ENCODE data around the gene MYRF. TPM values are rescaled to one million over a fixed set of nuclear protein-coding genes. Genes with fewer than 3 reads are reported as not detected.

MYRF gene
- total and polyA plus RNA-seq, 2 donors (not counting 3 experiments of a cell fraction or from before 2014, with no cell fraction given): 0.82 to 0.98 TPM

GRCh38 chr11:61753672-61754071 is 1.2 kb downstream of the MYRF start:
- BruUV-seq (replicated peaks): no TSS peak
- Histone ChIP-seq H3K27ac (ENCODE audit: insufficient read depth, low read depth, low read length) (no peak overlapping the region), H3K36me3 (ENCODE audit: control insufficient read depth in 2 of 2, extremely low read depth in 1 of 2, insufficient read depth in 2 of 2, low read length in 2 of 2) (no peaks in the 10 kb centered on the region), H3K27me3 (ENCODE audit: control insufficient read depth in 2 of 2, insufficient read depth in 2 of 2, low read length in 2 of 2) (no peaks in the 10 kb centered on the region), H3K4me3 (replicated peaks in 1 of 3; ENCODE audit: insufficient read depth in 1 of 3, low read depth in 1 of 3, low read length in 3 of 3) (no peak overlapping the region), H3K9me3 (replicated peaks; ENCODE audit: control insufficient read depth, insufficient read depth, low read length) (no peaks in the 10 kb centered on the region), H3K4me1 (ENCODE audit: control insufficient read depth, extremely low read depth, insufficient read depth, low read length) (peaks cover 12% of the 10 kb centered on the region), H3K9me1 (replicated peaks; ENCODE audit: control insufficient read depth, extremely low read depth, insufficient read depth, low read length) (no peaks in the 10 kb centered on the region), H3K9ac (replicated peaks; ENCODE audit: extremely low read depth, insufficient read depth, low read length) (no peak overlapping the region), H3K4me2 (ENCODE audit: insufficient read depth, low read length) (no peak overlapping the region), H2AFZ (ENCODE audit: low read depth, low read length) (no peak overlapping the region), H3K79me2 (ENCODE audit: control insufficient read depth, insufficient read depth, low read length) (no peaks in the 10 kb centered on the region), H4K20me1 (replicated peaks; ENCODE audit: control insufficient read depth, extremely low read depth, insufficient read depth, low read length) (no peaks in the 10 kb centered on the region)
- DNase-seq (ENCODE audit: low read depth, low spot score) (no peak), FAIRE-seq (no peak)
- intact Hi-C loops (cut with micrococcal nuclease) (no loop called here), dilution Hi-C loops (cut with MboI; ENCODE audit: extremely low pct_ligation_motif_present, low sequenced_read_pairs) (no loop called here)
- TF ChIP-seq EZH2 (IDR thresholded peaks at IDR 0.05; ENCODE audit: borderline replicate concordance, low read depth, low read length, severe bottlenecking): no peak
- TF ChIP-seq POLR2A (IDR thresholded peaks at IDR 0.05; ENCODE audit: low read depth, low read length): no peak
- TF ChIP-seq MAX (IDR thresholded peaks at IDR 0.05; ENCODE audit: insufficient read depth, insufficient read length): no peak
- TF ChIP-seq MYC (IDR thresholded peaks at IDR 0.05; ENCODE audit: low read depth, low read length): no peak
- TF ChIP-seq FOS (IDR thresholded peaks at IDR 0.05; ENCODE audit: borderline replicate concordance, insufficient read depth, low read length): no peak
- TF ChIP-seq, protein P1, sequence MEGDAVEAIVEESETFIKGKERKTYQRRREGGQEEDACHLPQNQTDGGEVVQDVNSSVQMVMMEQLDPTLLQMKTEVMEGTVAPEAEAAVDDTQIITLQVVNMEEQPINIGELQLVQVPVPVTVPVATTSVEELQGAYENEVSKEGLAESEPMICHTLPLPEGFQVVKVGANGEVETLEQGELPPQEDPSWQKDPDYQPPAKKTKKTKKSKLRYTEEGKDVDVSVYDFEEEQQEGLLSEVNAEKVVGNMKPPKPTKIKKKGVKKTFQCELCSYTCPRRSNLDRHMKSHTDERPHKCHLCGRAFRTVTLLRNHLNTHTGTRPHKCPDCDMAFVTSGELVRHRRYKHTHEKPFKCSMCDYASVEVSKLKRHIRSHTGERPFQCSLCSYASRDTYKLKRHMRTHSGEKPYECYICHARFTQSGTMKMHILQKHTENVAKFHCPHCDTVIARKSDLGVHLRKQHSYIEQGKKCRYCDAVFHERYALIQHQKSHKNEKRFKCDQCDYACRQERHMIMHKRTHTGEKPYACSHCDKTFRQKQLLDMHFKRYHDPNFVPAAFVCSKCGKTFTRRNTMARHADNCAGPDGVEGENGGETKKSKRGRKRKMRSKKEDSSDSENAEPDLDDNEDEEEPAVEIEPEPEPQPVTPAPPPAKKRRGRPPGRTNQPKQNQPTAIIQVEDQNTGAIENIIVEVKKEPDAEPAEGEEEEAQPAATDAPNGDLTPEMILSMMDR (IDR thresholded peaks at IDR 0.05; ENCODE audit: extremely low read depth in 1 of 2, insufficient read depth in 1 of 2, low read depth in 1 of 2, low read length in 2 of 2): no peak
- CTCF ChIA-PET: interaction anchor here (0.8 to 1.9 kb wide), 6 partner anchors 19 to 193 kb away, joined by 3 to 7 read pairs (median 4); no protein-coding TSS in a partner anchor
- POLR2A ChIA-PET: no interaction called here
